Endothelial cell of umbilical vein (primary cell): ENCODE results near the gene LAG3. TPM values are rescaled to one million over a fixed set of nuclear protein-coding genes. Genes with fewer than 3 reads are reported as not detected.

Source experiments
- BruUV-seq: library from RNA; stranded (reverse); fragments of 400-500 nt; replicated peaks from 2 replicates; lab custom pipeline; 2021; lab: Mats Ljungman, UMichigan
- CTCF ChIA-PET: fragments of 300-600, 350-600 bp; sonication (Branson Sonifier 250); formaldehyde crosslinking; loops from one replicate; lab custom pipeline; 2021; ENCODE audit warnings: antibody characterized with exemption, inconsistent platforms; lab: Charles Lee
- POLR2A ChIA-PET: fragments of 300-600, 350-600 bp; sonication (Branson Sonifier 250); formaldehyde crosslinking; loops from one replicate; lab custom pipeline; 2021; ENCODE audit warnings: antibody characterized with exemption, inconsistent platforms; lab: Charles Lee
- DNase-seq: peaks from one replicate; pipeline ENCODE4 v3.0.0-alpha.2; 2011; ENCODE audit warnings: low read depth, low spot score
- FAIRE-seq: peaks from 2 replicates; lab custom pipeline; 2011; peaks lifted over from hg19 to GRCh38; lab: Jason Lieb, UNC
- H2AFZ ChIP-seq: 2 replicates; pipeline ENCODE4 v1.6.0; 2012; ENCODE audit warnings: low read depth, low read length, control low read depth, inconsistent platforms
- H3K27ac ChIP-seq: 2 replicates; pipeline ENCODE4 v1.5.1; 2011; ENCODE audit warnings: low read depth, mild to moderate bottlenecking, control low read depth, low read length, moderate library complexity; ENCODE audit not compliant: insufficient read depth
- H3K27me3 ChIP-seq, 2 experiments: 2 replicates each; pipeline versions ENCODE4 v1.6.0 to v1.6.1; 2011; ENCODE audit warnings: low read length in 2 of 2, mixed read lengths in 1 of 2; ENCODE audit not compliant: control insufficient read depth in 2 of 2, insufficient read depth in 2 of 2
- H3K36me3 ChIP-seq, 2 experiments: 2 replicates in 1 of 2; 3 replicates in 1 of 2; pipeline ENCODE4 v1.5.1; 2011; ENCODE audit warnings: low read length in 2 of 2, mild to moderate bottlenecking in 1 of 2, moderate library complexity in 1 of 2; ENCODE audit not compliant: control insufficient read depth in 2 of 2, insufficient read depth in 2 of 2; ENCODE audit errors: extremely low read depth in 1 of 2
- H3K4me1 ChIP-seq: 3 replicates; pipeline ENCODE4 v1.5.1; 2011; ENCODE audit warnings: mild to moderate bottlenecking, low read length; ENCODE audit not compliant: control insufficient read depth, insufficient read depth; ENCODE audit errors: extremely low read depth
- H3K4me2 ChIP-seq: 2 replicates; pipeline ENCODE4 v1.6.1; 2011; ENCODE audit warnings: low read length, control low read depth, mixed read lengths; ENCODE audit not compliant: insufficient read depth
- H3K4me3 ChIP-seq, 3 experiments: fragments of 200-600 bp in 1 of 3; sonication (generic), shearing (Covaris generic) in 1 of 3; replicated peaks in 1 of 3; 2 replicates each; pipeline ENCODE4 v1.5.1; 2011 to 2016; ENCODE audit warnings: control low read depth in 3 of 3, low read length in 3 of 3, mild to moderate bottlenecking in 2 of 3, inconsistent platforms in 1 of 3, low read depth in 1 of 3, moderate library complexity in 1 of 3; ENCODE audit not compliant: insufficient read depth in 1 of 3
- H3K79me2 ChIP-seq: 2 replicates; pipeline ENCODE4 v1.6.0; 2012; ENCODE audit warnings: low read length, inconsistent platforms; ENCODE audit not compliant: control insufficient read depth, insufficient read depth
- H3K9ac ChIP-seq: replicated peaks from 2 replicates; pipeline ENCODE3; 2011; ENCODE audit warnings: low read length, control low read depth; ENCODE audit not compliant: insufficient read depth; ENCODE audit errors: extremely low read depth
- H3K9me1 ChIP-seq: replicated peaks from 3 replicates; pipeline ENCODE4 v1.6.0; 2011; ENCODE audit warnings: mild to moderate bottlenecking, low read length; ENCODE audit not compliant: control insufficient read depth, insufficient read depth; ENCODE audit errors: extremely low read depth
- H3K9me3 ChIP-seq: replicated peaks from 2 replicates; pipeline ENCODE4 v1.5.1; 2012; ENCODE audit warnings: low read length, inconsistent platforms; ENCODE audit not compliant: control insufficient read depth, insufficient read depth
- H4K20me1 ChIP-seq: replicated peaks from 2 replicates; pipeline ENCODE3; 2011; ENCODE audit warnings: mild to moderate bottlenecking, low read length; ENCODE audit not compliant: control insufficient read depth, insufficient read depth; ENCODE audit errors: extremely low read depth
- EZH2 ChIP-seq: IDR thresholded peaks from 2 replicates; pipeline ENCODE4 v1.6.1; 2012; ENCODE audit warnings: borderline replicate concordance, low read depth, mild to moderate bottlenecking, moderate library complexity, low read length, inconsistent platforms; ENCODE audit not compliant: severe bottlenecking
- FOS ChIP-seq: IDR thresholded peaks from 2 replicates; pipeline ENCODE4 v1.6.1; 2011; ENCODE audit warnings: mild to moderate bottlenecking, low read length, moderate library complexity, borderline replicate concordance; ENCODE audit not compliant: insufficient read depth
- GATA2 ChIP-seq: IDR thresholded peaks from 2 replicates; pipeline ENCODE4 v1.7.0; 2011; ENCODE audit warnings: low read depth, mild to moderate bottlenecking, moderate library complexity, mixed read lengths, low read length; ENCODE audit not compliant: insufficient read length, insufficient read depth
- JUN ChIP-seq: IDR thresholded peaks from 2 replicates; pipeline ENCODE4 v1.6.1; 2011; ENCODE audit warnings: borderline replicate concordance, low read depth; ENCODE audit not compliant: insufficient read length, insufficient read depth
- MAX ChIP-seq: IDR thresholded peaks from 2 replicates; pipeline ENCODE4 v1.6.1; 2011; ENCODE audit not compliant: insufficient read depth, insufficient read length
- MYC ChIP-seq: IDR thresholded peaks from one replicate; pipeline ENCODE4 v1.6.1; 2011; ENCODE audit warnings: mild to moderate bottlenecking, low read depth, low read length
- POLR2A ChIP-seq: IDR thresholded peaks from 2 replicates; pipeline ENCODE4 v1.6.1; 2012; ENCODE audit warnings: low read depth, mild to moderate bottlenecking, control low read depth, low read length
- POLR2AphosphoS5 ChIP-seq: IDR thresholded peaks from 2 replicates; pipeline ENCODE4 v1.6.1; 2012; ENCODE audit warnings: low read depth, mild to moderate bottlenecking, control low read depth, low read length, moderate library complexity; ENCODE audit not compliant: insufficient read depth
- dilution Hi-C: fragments of 300-500 bp; cut with MboI; formaldehyde crosslinking; loops from one replicate; pipeline ENCODE4 v1.15.0; 2019; ENCODE audit warnings: low sequenced_read_pairs; ENCODE audit not compliant: extremely low pct_ligation_motif_present
- intact Hi-C: fragments of 100-400 bp; cut with micrococcal nuclease; formaldehyde crosslinking; loops from one replicate; pipeline ENCODE4 v1.10.0; 2022
- polyA plus RNA-seq, 4 experiments: library from polyadenylated mRNA; depleted of rRNA in 3 of 4; stranded (reverse) in 3 of 4; unstranded in 1 of 4; fragments of >200 nt; gene quantifications; 2 replicates each; pipeline versions ENCODE4 v1.2.1 to v1.2.3, GENCODE V29; 2011 to 2012; ENCODE audit warnings: missing spikeins in 1 of 4
- total RNA-seq: library from RNA; stranded (reverse); gene quantifications from 2 replicates; pipeline ENCODE4 v1.2.3, GENCODE V29; 2021
- TF ChIP-seq, protein P1 (sequence below), 2 donors: IDR thresholded peaks; 1 replicate in 1 of 2; 2 replicates in 1 of 2; pipeline ENCODE4 v1.5.1; 2011; ENCODE audit warnings: low read length in 2 of 2, mild to moderate bottlenecking in 2 of 2, moderate library complexity in 2 of 2, control low read depth in 1 of 2, inconsistent platforms in 1 of 2, low read depth in 1 of 2; ENCODE audit not compliant: insufficient read depth in 1 of 2; ENCODE audit errors: extremely low read depth in 1 of 2

Gene LAG3
- total and polyA plus RNA-seq, 2 donors (not counting 3 experiments of a cell fraction or from before 2014, with no cell fraction given): 1.3 to 3.8 TPM

GRCh38 chr12:6824901-6825381 is 52.6 kb downstream of the LAG3 start:
- no peaks in the 10 kb centered on the region for H3K36me3 ChIP-seq
- POLR2A ChIA-PET: interaction anchor here (1.1 kb wide), 1 partner anchor 59 kb away, joined by 4 read pairs; the partner anchor contains the start of gene PTMS
- dilution Hi-C loops: no loop called here
- BruUV-seq: no TSS peak
- H4K20me1 ChIP-seq: no peaks in the 10 kb centered on the region
- no peak for DNase-seq
- CTCF ChIA-PET: interaction anchor here (0.6 to 12.0 kb wide), 23 partner anchors 10 to 271 kb away, joined by 3 to 148 read pairs (median 5); partner anchors contain the start of genes CD4, COPS7A, LAG3 and MLF2
- no peak overlapping the region for H3K27ac ChIP-seq
- no peak overlapping the region for H3K4me3 ChIP-seq
- no peak for FAIRE-seq
- H3K9me1 ChIP-seq: no peaks in the 10 kb centered on the region
- intact Hi-C loops: loop anchor here (1.0 kb wide), 5 partner anchors 46 to 208 kb away; partner anchors contain the start of gene MLF2
- no peak overlapping the region for H2AFZ ChIP-seq
- no peak for TF ChIP-seq MYC
- peak; percentile 16 for TF ChIP-seq FOS
- peaks cover 17% of the 10 kb centered on the region for H3K79me2 ChIP-seq
- H3K9me3 ChIP-seq: no peaks in the 10 kb centered on the region
- no peak overlapping the region for H3K4me2 ChIP-seq
- peaks cover 23% of the 10 kb centered on the region for H3K4me1 ChIP-seq
- no peak overlapping the region for H3K9ac ChIP-seq
- peaks cover 3% of the 10 kb centered on the region in 2 experiments for H3K27me3 ChIP-seq

GRCh38 chr12:6825398-6826124 is 53.2 kb downstream of the LAG3 start:
- Histone ChIP-seq H3K9me3 (no peaks in the 10 kb centered on the region), H3K4me1 (peaks cover 23% of the 10 kb centered on the region), H3K9me1 (no peaks in the 10 kb centered on the region), H3K4me2 (no peak overlapping the region), H3K9ac (no peak overlapping the region), H2AFZ (peak overlapping the region; percentile 15), H3K79me2 (peaks cover 23% of the 10 kb centered on the region), H3K27me3 (peaks cover 3% of the 10 kb centered on the region in 2 experiments), H3K4me3 (no peak overlapping the region), H4K20me1 (no peaks in the 10 kb centered on the region), H3K27ac (no peak overlapping the region), H3K36me3 (peaks cover 0 to 2% of the 10 kb centered on the region in 2 experiments)
- FAIRE-seq: peak; percentile 96
- dilution Hi-C loops: no loop called here
- intact Hi-C loops: loop anchor here (1.0 kb wide), 5 partner anchors 46 to 208 kb away; partner anchors contain the start of gene MLF2
- no peak for TF ChIP-seq JUN
- peak; percentile 2 for TF ChIP-seq FOS
- TF ChIP-seq EZH2: no peak
- TF ChIP-seq MYC: no peak
- TF ChIP-seq POLR2AphosphoS5: peak; percentile 29
- TF ChIP-seq, protein P1, sequence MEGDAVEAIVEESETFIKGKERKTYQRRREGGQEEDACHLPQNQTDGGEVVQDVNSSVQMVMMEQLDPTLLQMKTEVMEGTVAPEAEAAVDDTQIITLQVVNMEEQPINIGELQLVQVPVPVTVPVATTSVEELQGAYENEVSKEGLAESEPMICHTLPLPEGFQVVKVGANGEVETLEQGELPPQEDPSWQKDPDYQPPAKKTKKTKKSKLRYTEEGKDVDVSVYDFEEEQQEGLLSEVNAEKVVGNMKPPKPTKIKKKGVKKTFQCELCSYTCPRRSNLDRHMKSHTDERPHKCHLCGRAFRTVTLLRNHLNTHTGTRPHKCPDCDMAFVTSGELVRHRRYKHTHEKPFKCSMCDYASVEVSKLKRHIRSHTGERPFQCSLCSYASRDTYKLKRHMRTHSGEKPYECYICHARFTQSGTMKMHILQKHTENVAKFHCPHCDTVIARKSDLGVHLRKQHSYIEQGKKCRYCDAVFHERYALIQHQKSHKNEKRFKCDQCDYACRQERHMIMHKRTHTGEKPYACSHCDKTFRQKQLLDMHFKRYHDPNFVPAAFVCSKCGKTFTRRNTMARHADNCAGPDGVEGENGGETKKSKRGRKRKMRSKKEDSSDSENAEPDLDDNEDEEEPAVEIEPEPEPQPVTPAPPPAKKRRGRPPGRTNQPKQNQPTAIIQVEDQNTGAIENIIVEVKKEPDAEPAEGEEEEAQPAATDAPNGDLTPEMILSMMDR (IDR thresholded peaks at IDR 0.05; ENCODE audit: extremely low read depth in 1 of 2, insufficient read depth in 1 of 2, low read depth in 1 of 2, low read length in 2 of 2): peak; percentile 95
- TF ChIP-seq MAX: no peak
- no peak for TF ChIP-seq POLR2A
- TF ChIP-seq GATA2: no peak
- BruUV-seq: no TSS peak
- DNase-seq: peak; percentile 87
- POLR2A ChIA-PET: interaction anchor here (1.1 kb wide), 1 partner anchor 59 kb away, joined by 4 read pairs; the partner anchor contains the start of gene PTMS
- CTCF ChIA-PET: interaction anchor here (0.6 to 12.0 kb wide), 24 partner anchors 9 to 272 kb away, joined by 3 to 148 read pairs (median 5); partner anchors contain the start of genes CD4, COPS7A, LAG3 and MLF2
